ENCODE data around the gene TCOF1.
A peak's percentile ranks its signal among the peaks of the same experiment; 100 is the strongest.

Gene TCOF1

GRCh38 chr5:150357326-150358260 is at the start of gene TCOF1:
TSS of gene TCOF1 (plus strand) at chr5:150357697. CDS start at chr5:150357747, 50 bp downstream.
- DNase-seq (ENCODE audit: low read depth) = peak; percentile 65

- DNase-seq (ENCODE audit: low read depth) = no peak
Observed at GRCh38 chr5:150309101-150309885, 48.2 kb upstream of the TCOF1 start.

GRCh38 chr5:150309886-150310239 is 47.6 kb upstream of the TCOF1 start:
- no peak for DNase-seq (ENCODE audit: low read depth)

GRCh38 chr5:150310246-150310645 is 47.3 kb upstream of the TCOF1 start:
- DNase-seq (ENCODE audit: low read depth) = no peak

- DNase-seq (ENCODE audit: low read depth) = no peak
Observed at GRCh38 chr5:150311015-150311692, 46.3 kb upstream of the TCOF1 start.

GRCh38 chr5:150312518-150312917 is 45.0 kb upstream of the TCOF1 start:
- no peak for DNase-seq (ENCODE audit: low read depth)

- DNase-seq (ENCODE audit: low read depth) = no peak
Observed at GRCh38 chr5:150313501-150313900, 44.0 kb upstream of the TCOF1 start.

- DNase-seq (ENCODE audit: low read depth) = no peak
Observed at GRCh38 chr5:150313921-150314716, 43.4 kb upstream of the TCOF1 start.

GRCh38 chr5:150315245-150315644 is 42.3 kb upstream of the TCOF1 start:
- no peak for DNase-seq (ENCODE audit: low read depth)

GRCh38 chr5:150316320-150316719 is 41.2 kb upstream of the TCOF1 start:
- no peak for DNase-seq (ENCODE audit: low read depth)

- peak; percentile 68 for DNase-seq (ENCODE audit: low read depth)
Observed at GRCh38 chr5:150317048-150318003, 40.2 kb upstream of the TCOF1 start.

- no peak for DNase-seq (ENCODE audit: low read depth)
Observed at GRCh38 chr5:150318613-150319483, 38.6 kb upstream of the TCOF1 start.

- no peak for DNase-seq (ENCODE audit: low read depth)
Observed at GRCh38 chr5:150319484-150319790, 38.1 kb upstream of the TCOF1 start.

GRCh38 chr5:150320044-150320613 is 37.4 kb upstream of the TCOF1 start:
- DNase-seq (ENCODE audit: low read depth) = no peak

GRCh38 chr5:150321211-150321610 is 36.3 kb upstream of the TCOF1 start:
- DNase-seq (ENCODE audit: low read depth) = no peak

- no peak for DNase-seq (ENCODE audit: low read depth)
Observed at GRCh38 chr5:150321784-150322183, 35.7 kb upstream of the TCOF1 start.

GRCh38 chr5:150322202-150322601 is 35.3 kb upstream of the TCOF1 start:
- DNase-seq (ENCODE audit: low read depth) = no peak

- DNase-seq (ENCODE audit: low read depth) = no peak
Observed at GRCh38 chr5:150323092-150323491, 34.4 kb upstream of the TCOF1 start.

GRCh38 chr5:150323819-150324218 is 33.7 kb upstream of the TCOF1 start:
- no peak for DNase-seq (ENCODE audit: low read depth)

Data from non-pigmented ciliary epithelial cell (primary cell).